HG03045 (cell line): Measurements from ENCODE around the gene SLC25A45.

Source experiments
- ATAC-seq: cut with Tn5 transposase; IDR thresholded peaks from one replicate; pipeline ENCODE4 v1.9.1; 2021; ENCODE audit warnings: mild to moderate bottlenecking, moderate library complexity; ENCODE audit not compliant: unreplicated experiment

Gene SLC25A45

DNA sequence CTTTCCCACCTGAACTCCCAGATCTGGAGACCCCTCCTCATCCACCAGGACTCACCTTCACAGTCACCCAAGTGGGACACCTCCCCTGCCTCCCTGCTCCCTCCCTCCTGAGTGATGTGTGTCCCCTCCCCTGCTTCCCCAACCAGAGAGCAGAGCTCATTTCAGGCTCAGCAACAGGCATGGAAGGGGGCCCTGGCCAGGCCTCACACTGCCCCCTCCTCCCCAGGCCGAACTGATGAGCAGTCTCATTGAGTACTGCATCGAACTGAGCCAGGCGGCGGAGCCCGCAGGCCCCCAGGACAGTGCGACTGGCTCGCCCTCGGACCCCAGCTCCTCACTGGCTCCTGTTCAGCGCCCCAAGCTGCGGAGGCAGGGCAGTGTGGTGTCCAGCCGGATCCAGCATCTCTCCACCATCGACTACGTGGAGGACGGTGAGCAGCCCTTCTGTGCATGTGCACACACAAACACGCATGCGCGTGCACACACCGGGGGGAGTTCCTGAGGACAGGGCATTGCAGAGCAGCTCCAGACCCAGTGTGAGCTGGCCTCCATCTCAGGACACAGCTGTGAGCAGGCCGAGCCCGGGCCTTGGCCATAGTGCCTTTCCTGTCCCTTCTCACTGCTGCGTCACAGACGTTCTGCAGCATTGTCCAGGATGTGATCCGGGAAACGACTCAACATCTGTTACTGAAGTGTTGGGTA lies 22.3 kb upstream of the SLC25A45 start:
- ATAC-seq: no peak

DNA sequence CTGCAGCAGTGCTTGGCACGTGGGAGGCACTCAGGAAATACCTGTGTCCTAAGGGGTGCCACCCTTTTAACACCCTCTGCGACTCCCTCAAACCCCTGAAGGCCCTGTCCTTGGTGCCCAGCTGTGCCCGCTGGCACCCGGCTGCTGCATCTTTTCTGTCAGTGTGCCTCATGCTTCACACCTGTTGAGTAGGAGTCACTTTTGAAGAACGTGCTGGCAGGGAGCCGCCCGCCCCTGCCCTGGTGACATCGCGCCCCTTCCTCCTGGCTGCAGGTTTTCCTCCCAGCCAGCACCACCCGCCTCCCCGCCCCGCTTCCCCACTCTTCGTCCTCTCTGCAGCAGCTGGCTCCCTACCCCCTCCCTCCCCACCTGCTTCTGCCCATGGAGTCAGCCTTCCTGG lies 21.8 kb upstream of the SLC25A45 start:
- no peak for ATAC-seq

DNA sequence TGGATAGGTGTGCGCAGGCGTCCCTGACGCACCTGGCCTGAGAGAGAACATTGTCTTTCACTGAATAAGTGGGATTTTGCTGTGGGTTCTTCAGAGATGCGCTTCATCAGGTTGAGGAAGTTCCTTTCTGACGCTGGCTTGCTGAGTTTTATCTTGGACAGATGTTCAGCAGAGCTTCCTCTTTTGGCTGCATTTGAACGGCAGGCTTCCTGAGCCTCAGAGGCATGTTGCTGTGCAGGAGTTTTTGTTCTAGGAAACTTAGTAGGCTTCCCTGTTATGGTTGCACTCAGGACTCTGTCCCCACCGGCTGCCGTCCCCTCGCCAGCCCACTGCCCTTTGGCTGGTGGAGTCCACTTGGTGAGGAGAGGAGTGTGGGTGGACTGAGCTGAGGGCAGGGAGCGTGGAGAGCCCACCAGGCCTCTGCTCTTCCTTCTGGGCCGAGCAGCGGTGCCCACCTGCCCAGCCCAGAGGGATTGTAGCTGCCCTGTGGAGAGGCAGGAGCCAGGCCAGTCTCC lies 21.2 kb upstream of the SLC25A45 start:
- ATAC-seq: no peak

DNA sequence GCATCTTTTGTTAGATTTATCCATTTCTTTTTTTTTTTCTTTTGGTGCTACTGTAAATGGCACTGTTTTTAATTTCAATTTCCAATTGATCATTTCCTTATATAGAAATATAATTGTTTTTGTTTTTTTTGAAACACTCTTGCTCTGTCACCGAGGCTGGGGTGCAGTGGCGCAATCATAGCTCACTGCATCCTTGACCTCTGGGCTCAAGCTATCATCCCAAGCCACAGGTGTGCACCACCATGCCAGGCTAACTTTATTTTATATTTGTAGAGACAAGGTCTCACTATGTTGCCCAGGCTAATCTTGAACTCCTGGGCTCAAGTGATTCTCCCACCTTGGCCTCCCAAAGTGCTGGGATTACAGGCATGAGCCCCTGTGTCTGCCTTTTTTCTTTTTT lies 20.3 kb upstream of the SLC25A45 start:
- ATAC-seq: no peak

DNA sequence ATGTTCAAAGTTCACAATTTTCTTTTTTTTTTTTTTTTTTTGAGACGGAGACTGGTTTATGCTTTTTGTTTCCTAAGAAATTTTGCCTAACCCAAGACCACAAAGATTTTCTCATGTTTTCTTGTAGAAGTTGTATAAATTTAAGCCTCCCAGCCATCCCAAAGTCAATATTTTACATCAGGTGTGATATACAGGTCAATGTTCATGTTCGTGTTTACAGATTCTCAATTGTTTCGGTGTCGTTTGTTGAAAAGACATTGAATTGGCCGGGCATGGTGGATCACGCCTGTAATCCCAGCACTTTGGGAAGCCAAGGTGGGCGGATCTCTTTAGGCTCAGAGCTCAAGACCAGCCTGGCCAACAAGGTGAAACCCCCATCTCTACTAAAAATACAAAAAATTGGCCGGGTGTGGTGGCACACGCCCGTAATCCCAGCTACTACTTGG lies 19.4 kb upstream of the SLC25A45 start:
- no peak for ATAC-seq

DNA sequence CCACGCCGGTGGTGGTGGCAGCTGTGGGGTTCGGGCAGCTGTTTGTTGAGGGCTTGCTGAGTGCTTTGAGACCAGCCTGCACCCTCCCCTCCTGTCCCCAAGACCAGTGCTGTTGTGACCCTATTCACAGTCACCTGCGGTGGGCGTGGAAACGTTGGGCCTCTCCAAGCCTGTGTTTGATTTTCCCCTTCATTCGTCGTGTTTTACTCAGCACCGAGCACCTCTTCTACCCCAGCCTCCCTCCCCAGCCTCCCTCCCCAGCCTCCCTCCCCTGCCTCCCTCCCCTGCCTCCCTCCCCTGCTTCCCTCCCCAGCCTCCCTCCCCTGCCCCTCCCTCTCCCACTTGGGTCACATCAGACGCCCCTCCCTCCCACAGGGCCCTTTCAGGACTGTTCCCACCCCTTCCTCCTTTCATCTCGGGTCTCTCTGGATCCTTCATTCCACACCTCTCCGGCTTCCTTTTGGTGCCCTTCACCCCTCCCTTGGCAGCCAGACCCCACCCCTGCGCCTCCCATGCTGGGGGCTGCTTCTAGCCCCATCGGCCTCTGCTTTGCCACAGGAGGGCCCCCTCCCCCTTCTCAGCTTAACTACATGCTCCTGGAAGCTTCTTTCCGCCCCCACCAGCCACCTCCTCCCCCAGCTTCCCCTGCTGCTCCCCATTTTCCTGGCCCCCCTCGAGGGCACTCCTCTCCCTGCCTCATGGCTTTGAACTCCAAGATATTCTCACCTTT lies 18.8 kb upstream of the SLC25A45 start:
- ATAC-seq: no peak

DNA sequence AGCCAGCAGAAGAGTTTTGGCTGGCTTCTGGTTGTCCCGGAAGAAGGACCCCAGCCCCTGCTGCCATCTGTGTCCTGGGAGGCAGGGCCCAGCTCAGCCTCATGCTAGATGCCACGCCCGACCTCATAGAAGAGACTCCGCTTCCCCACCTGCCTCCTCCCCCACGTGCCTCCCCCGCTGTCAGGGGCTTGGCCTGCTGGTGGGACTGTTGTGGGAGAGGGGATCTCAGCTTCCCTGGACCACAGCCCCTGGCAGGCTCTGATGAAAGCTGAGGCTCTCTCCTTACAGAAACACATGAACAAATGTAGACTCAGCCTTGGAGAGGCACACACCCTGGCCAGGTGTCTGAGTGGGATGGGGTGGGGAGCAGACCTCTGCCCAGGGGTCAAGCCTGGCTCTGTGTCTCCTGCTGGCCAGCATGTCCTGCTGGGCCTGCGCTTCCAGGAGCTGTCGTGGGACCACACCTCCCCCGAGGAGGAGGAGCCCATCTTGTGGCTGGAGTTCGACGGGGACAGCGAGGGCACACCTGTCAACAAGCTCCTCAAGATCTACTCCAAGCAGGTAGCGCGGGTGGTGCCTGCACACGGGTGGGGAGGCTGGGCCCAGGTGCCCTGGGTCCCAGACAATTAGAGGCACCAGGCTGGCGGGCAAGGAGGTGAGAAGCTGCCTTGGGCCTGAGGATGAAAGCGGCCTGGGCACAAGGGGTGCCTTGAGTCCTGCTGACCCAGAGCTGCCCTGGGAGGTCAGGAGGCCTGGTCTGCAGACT lies 18.0 kb upstream of the SLC25A45 start:
- ATAC-seq: no peak

DNA sequence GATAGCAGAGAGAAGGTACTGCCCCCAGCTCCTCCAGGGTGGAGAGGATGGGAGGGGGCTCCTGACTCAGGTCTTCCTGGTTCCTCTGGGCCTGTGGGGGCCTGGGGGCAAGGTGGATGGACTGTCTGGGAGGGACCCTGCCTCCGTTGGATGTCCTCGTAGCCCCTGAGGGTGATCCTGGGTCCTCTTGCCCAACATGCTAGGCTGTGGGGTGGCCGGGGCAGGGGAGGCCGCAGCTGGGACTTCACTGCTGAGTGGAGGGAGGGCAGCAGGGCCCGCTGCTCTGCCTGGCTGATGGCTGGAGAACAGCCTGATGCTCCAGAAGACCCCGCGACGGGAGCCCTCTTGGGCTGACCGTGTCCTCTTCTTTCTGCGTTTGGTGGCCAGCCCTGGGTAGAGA lies 17.4 kb upstream of the SLC25A45 start:
- no peak for ATAC-seq

DNA sequence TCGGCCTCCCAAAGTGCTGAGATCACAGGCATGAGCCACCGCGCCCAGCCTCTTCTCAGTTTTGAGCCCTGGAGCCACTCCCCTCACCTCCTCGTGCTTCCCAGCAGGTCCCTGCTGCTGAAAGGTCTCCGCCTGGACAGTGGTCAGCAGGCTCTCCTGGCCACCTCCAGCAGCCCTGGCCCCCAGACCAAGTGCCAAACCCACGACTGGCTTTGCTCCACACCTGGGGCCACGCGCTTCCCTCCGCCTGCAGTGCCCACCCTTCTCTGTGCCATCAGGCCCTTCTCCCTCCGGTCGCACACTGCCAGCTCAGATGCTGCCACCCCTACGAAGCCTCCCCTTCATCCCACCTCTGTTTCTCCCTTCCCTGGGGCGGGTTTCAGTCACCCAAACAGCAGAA lies 16.8 kb upstream of the SLC25A45 start:
- ATAC-seq: no peak

DNA sequence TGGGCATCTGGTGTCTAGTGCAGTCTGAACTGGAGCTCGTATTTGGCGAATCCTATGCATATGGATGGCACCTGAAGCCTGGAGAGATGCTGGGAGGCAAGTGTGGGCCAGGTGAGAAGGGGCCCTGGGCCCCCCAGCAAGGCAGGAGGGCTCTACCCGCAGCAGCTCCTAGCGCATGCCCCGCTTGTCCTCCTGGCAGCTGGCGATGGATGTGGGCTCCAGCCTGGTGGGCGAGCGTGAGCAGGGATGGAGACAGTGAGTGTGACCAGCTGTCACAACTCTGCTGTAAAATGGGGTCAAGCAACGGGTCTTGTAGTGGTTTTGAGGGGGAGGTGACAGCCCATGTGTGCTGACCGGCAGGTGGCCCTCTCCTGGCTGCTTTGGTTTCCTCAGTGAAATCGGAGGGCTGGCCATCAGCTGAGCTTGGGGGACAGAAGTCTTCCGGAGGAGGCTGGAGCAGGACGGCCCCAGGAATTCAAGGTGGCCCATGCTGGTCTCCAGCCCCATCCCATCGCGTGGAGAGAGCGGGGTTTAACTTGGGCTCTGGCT lies 16.0 kb upstream of the SLC25A45 start:
- ATAC-seq: no peak

DNA sequence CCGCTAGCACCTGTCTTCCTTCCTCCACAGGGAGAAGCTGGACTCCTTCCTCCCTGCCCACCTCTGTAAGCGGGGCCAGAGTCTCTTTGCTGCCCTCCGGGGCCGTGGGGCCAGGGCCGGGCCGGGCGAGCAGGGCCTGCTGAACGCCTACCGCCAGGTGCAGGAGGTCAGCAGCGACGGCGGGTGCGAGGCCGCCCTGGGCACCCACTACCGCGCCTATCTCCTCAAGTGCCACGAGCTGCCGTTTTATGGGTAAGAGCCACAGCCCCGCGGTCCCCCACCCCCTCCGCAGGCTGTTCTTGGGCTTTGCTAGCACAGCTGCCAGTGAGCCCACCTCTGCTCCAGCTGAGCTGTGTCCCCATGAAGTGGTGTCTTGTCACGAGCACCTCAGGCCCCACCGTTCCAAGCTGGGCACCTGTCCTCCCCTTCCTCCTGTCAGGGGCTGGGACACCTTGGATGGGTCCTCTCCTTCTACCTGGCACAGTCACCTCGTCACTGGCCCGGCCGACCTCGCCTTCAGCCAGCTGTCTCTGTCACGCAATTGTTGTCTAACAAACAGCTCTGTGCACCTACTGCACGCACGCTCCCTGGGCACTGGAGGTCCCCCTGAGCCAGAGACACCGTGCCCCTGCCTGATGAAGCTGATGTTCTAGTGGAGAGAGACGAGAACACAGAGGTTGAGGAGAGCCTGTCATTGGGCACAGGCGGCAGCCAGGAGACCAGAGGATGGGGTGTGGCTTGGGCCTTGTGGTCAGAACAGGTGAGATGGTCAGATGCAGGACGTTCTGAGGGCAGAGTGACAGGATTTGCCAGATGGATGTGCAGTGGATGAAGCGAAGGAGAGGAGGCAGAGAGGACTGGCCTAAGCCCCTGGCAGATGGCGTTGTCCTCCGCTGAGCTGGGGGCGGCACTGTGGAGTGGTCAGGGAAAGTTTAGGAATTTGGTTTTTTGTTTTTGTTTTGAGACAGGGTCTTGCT lies 14.6 kb upstream of the SLC25A45 start:
- no peak for ATAC-seq

DNA sequence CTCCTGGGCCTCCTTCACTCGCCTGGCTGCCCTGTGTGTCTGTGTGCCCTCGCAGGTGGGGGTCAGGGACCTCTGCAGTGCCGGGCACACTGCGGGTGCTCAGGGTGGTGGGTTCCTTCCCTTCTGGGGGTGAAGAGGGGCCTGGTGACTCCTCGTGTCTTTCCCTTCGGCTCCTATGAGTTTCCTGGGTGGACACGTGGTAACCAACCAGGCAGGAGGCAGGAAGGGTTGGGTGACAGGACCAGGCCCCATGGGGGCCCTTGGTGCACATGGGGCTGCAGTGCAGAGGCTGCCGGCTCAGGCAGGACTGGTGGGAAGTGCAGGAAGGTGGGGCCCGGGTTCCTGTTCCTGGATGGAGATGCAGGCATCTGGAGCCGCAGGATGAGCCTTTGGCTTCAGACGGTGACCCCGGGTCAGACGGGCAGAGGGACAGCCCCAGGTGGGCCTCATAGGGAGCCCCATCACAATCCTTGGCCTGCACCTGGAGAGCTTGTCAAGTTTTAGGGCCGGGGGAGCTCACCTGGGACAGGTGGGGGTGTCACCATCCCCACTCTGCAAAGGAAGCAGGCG lies 13.6 kb upstream of the SLC25A45 start:
- no peak for ATAC-seq

DNA sequence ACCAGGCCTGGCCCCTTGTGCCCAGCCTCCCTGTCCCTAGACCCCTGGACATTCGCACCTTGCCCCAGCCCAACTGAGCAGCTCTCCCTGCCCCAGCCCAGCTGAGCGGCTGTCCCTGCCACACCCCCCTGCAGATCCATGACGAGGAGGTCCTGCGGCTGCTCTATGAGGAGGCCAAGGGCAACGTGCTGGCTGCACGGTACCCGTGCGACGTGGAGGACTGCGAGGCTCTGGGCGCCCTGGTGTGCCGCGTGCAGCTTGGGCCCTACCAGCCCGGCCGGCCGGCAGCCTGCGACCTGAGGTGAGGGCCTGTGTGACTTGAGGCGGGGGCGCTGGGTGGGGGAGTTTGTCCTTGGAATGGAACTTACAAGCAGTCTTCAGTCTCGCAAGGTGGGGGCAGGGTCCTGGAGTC lies 11.7 kb upstream of the SLC25A45 start:
- no peak for ATAC-seq

DNA sequence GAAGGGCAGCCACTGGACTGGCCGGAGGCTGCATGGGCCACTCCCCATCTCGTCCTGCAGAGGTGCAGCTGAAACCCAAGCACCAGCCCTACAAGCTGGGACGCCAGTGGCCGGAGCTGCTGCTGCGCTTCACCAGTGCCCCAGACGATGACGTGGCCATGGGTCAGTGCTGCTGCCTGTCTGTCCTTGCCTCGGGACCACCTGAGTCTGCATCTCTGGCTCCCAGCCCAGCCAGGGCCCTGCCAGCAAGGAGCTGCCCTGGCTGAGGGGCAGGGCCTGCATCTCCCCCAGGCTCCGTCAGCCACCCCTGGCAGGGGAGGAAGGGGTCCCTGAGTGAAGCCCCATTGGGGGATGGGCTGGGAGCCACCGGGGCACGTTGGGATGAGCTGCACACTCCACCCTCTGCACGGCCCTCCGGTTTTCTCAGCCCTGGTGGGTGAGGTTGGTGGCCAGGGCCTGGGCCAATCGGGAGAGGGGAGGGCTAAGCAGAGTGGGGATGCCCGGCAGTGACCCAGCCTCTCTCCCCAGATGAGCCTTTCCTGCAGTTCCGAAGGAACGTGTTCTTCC lies 11.2 kb upstream of the SLC25A45 start:
- ATAC-seq: no peak

DNA sequence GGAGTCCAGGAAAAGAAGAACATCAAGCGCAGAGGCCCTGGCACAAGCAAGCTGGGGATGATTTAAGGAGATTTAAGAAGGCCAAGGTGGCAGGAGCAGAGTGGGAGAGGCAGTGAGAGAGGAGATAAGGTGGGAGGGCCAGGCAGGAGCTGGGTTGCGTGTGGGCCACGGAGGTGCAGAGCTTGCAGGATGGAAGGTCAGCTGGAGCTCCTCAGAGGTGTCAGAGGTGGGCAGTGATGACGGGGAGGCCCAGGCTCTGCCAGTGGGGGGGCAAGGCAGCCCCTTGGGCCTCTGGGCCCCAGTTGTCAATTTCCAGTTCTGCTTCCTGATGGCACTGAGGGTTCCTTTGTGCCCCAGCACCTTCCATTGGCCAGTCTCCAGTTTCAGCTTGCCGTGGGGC lies 10.5 kb upstream of the SLC25A45 start:
- no peak for ATAC-seq

DNA sequence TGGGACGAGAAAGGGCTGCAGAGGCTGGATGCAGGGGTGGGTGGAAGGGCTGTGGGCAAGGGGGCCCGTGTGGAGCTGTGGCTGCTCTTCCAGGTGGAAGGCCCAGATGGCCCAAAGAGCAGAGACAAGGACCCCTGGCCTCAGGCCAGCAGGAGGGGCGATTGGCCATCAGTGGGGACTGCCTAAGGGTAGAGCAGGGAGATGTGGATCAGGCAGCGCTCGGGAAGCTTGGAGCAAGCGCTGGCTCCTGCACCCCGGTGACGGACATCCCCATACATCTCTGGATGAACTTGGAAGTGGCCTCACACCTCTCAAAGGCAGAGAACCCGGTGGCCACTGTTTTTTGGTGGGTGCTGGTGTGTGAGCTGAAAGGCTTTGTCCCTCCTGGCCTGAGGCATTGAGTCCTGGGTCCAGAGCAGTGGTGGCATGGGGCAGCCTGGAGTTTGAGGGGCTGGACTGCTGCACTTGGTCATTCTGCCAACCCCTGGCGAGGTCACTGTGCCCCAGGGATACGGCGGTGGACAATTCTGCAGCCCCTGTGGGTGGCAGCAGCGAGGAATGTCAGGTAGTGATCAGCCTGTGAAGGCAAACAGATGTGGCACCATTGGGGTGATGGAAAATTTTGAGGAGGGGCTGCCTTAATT lies 9.9 kb upstream of the SLC25A45 start:
- no peak for ATAC-seq

DNA sequence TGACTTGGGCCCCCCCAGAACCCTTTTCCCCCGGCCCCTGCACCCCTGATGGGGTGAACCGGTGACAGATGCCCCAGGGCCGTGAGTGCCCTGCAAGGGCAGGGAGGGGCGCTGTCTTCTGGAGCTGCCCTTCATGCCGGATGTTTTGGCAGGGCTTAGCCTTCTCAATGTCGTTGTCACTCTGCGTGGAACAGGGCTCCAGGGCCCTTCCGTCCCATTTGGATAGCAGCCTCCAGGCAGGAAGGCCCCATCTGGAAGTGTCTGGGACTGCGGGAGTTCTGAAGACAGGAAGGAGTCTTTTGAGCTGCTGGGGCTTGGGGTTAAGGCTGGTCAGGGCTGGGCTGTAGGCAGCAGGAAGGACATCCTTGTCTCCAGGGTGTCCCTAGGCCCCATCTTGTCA lies 8.6 kb upstream of the SLC25A45 start:
- ATAC-seq: no peak

DNA sequence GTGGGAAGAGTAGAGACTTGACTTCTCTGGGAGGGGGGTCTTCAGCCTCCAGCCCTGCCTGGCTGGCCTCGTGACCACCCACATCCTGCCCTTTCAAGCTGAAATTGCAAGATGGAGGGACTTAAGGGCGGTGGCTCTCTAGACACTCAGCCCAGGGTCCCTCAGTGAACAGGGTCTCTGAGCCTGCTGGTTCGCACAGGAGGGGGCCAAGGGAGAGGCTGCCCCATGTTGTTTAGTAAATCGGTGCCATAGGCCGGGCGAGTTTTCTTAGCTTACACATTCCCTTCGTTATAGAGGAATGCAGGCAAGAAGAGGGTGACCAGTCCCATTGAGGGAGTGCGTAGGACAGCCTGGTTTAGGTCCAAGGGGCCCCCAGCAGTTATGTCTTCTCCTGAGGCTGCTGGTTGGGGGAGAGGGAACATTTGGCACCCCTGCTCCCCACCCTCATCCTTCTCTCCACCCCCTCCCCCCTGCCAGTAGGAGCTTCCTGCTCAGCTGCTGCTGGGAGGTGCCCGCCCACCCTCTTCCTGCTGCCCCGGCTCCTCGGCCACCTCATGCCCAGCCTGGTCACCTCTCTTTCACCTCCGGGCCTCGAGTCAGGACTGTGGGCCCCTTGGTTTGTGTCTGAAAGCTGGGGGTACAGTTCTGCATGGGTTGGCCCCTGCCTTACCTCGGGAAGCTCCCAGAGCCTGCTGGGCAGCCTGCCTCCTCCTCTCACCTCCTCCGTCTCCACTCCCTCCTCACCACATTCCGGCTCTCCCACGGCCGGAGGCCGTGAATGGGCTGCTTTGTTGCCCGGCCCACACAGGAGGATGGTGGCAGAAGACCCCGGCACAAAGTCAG lies 7.9 kb upstream of the SLC25A45 start:
- ATAC-seq: no peak
